HL-60 (cell line): Measurements from ENCODE around the gene NAA11.

ENCODE experiments used
- DNase-seq, 2 experiments: peaks; one replicate each; pipeline ENCODE4 v3.0.0-alpha.2; 2010 to 2020; ENCODE audit warnings: low read depth in 1 of 2, low spot score in 1 of 2
- H3K27ac ChIP-seq: fragments of 250-450 bp; sonication (Bioruptor Pico); replicated peaks from 2 replicates; pipeline ENCODE4 v1.5.1; 2020; ENCODE audit warnings: mild to moderate bottlenecking, moderate library complexity
- H3K27me3 ChIP-seq: fragments of 250-450 bp; sonication (Bioruptor Pico); 2 replicates; pipeline ENCODE4 v1.5.1; 2021; ENCODE audit warnings: mild to moderate bottlenecking, moderate library complexity; ENCODE audit not compliant: insufficient read depth, poor library complexity, severe bottlenecking
- H3K4me3 ChIP-seq: replicated peaks from 2 replicates; pipeline ENCODE4 v1.5.1; 2011; ENCODE audit warnings: mild to moderate bottlenecking, control low read depth, low read length; ENCODE audit not compliant: insufficient read depth
- GABPA ChIP-seq: IDR thresholded peaks from 2 replicates; pipeline ENCODE4 v1.6.1; 2012; ENCODE audit warnings: low read depth
- POLR2AphosphoS5 ChIP-seq: IDR thresholded peaks from 2 replicates; pipeline ENCODE4 v1.6.1; 2012; ENCODE audit warnings: low read depth
- SPI1 ChIP-seq: IDR thresholded peaks from 2 replicates; pipeline ENCODE4 v1.6.1; 2012; ENCODE audit warnings: low read depth, mild to moderate bottlenecking, borderline replicate concordance
- TF ChIP-seq, protein P1 (sequence below): IDR thresholded peaks from one replicate; pipeline ENCODE4 v1.5.1; 2011; ENCODE audit warnings: low read length, control low read depth, inconsistent platforms; ENCODE audit not compliant: insufficient read depth
- TF ChIP-seq, protein P2 (sequence below): IDR thresholded peaks from 2 replicates; pipeline ENCODE4 v1.6.1; 2012; ENCODE audit warnings: low read depth; ENCODE audit not compliant: insufficient replicate concordance

The NAA11 gene

DNA sequence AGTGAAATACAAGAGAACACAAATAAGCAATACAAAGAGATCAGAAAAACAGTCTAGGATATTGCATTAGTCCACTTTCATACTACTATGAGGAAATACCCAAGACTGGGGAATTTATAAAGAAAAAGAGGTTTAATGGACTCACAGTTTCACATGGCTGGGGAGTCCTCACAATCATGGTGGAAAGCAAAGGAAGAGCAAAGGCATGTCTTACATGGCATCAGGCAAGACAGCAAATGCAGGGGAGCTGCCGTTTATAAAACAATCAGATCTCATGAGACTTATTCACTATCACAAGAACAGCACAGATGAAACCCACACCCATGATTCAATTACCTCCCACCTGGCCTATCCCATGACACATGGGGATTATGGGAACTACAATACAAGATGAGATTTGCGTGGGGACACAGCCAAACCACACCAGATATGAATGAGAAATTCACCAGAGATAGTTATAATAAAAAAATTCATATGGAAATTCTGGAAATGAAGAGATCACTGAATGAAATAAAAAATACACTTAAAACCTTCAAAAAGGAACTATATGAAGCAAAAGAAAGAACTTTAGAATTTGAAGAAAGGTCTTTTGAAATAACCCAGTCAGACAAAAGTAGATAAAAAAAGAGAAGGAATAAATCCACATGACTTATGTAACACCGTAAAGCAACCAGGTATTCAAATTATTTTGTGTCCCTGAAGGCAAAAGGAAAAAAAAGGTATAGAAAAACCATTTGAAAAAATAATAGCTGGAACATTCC, 16.2 kb upstream of the NAA11 start:
- Histone ChIP-seq H3K27me3 (no peaks in the 10 kb centered on the region), H3K27ac (no peak overlapping the region), H3K4me3 (no peak overlapping the region)
- TF ChIP-seq SPI1: no peak
- TF ChIP-seq, protein P1, sequence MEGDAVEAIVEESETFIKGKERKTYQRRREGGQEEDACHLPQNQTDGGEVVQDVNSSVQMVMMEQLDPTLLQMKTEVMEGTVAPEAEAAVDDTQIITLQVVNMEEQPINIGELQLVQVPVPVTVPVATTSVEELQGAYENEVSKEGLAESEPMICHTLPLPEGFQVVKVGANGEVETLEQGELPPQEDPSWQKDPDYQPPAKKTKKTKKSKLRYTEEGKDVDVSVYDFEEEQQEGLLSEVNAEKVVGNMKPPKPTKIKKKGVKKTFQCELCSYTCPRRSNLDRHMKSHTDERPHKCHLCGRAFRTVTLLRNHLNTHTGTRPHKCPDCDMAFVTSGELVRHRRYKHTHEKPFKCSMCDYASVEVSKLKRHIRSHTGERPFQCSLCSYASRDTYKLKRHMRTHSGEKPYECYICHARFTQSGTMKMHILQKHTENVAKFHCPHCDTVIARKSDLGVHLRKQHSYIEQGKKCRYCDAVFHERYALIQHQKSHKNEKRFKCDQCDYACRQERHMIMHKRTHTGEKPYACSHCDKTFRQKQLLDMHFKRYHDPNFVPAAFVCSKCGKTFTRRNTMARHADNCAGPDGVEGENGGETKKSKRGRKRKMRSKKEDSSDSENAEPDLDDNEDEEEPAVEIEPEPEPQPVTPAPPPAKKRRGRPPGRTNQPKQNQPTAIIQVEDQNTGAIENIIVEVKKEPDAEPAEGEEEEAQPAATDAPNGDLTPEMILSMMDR: no peak
- TF ChIP-seq POLR2AphosphoS5: no peak
- TF ChIP-seq, protein P2, sequence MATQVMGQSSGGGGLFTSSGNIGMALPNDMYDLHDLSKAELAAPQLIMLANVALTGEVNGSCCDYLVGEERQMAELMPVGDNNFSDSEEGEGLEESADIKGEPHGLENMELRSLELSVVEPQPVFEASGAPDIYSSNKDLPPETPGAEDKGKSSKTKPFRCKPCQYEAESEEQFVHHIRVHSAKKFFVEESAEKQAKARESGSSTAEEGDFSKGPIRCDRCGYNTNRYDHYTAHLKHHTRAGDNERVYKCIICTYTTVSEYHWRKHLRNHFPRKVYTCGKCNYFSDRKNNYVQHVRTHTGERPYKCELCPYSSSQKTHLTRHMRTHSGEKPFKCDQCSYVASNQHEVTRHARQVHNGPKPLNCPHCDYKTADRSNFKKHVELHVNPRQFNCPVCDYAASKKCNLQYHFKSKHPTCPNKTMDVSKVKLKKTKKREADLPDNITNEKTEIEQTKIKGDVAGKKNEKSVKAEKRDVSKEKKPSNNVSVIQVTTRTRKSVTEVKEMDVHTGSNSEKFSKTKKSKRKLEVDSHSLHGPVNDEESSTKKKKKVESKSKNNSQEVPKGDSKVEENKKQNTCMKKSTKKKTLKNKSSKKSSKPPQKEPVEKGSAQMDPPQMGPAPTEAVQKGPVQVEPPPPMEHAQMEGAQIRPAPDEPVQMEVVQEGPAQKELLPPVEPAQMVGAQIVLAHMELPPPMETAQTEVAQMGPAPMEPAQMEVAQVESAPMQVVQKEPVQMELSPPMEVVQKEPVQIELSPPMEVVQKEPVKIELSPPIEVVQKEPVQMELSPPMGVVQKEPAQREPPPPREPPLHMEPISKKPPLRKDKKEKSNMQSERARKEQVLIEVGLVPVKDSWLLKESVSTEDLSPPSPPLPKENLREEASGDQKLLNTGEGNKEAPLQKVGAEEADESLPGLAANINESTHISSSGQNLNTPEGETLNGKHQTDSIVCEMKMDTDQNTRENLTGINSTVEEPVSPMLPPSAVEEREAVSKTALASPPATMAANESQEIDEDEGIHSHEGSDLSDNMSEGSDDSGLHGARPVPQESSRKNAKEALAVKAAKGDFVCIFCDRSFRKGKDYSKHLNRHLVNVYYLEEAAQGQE: no peak
- TF ChIP-seq GABPA: no peak
- DNase-seq: no peak

DNA sequence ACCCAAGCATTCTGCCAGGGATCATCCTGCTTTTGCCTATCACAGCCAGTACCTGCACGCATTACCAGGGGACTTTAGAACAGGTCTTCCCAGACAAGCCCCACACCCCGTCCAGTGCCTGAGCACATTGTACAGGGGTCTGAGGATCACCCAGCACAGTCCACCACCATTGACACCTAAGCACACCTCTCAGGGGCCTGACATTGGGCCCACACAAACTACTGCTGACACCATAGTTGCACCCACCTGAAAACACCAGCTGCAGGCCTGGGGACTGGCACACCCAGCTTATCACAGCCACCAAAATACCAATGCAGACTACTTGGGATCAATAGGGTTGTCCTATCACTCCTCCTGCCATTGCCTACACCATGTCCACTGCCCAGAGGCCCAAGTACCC, 14.7 kb upstream of the NAA11 start:
- TF ChIP-seq POLR2AphosphoS5 (no peak), SPI1 (no peak), GABPA (no peak)
- TF ChIP-seq, protein P1: no peak
- TF ChIP-seq, protein P2: no peak
- no peak overlapping the region for H3K4me3 ChIP-seq
- no peaks in the 10 kb centered on the region for H3K27me3 ChIP-seq
- no peak overlapping the region for H3K27ac ChIP-seq
- DNase-seq: no peak

DNA sequence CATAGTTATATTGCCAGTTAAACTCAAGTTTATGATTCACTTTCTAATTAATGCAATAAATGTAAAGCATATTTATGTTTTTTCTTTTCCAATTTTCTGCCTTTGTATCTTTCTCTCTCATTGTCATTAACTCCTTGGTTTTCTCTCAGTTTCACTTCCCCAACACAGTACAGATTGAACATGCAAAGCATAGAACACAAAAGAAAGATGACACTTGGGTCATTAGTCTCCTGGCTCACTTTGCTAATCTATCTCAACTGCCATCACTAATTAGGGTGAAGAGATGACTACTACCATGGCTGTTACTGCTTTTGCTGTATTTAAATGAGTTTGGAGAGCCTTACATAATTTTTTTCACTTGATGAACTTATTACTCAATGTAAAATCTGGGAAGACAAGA, 12.3 kb upstream of the NAA11 start:
- DNase-seq: no peak
- no peak overlapping the region for H3K4me3 ChIP-seq
- H3K27me3 ChIP-seq: no peaks in the 10 kb centered on the region
- H3K27ac ChIP-seq: no peak overlapping the region
- TF ChIP-seq SPI1 (no peak), POLR2AphosphoS5 (no peak), GABPA (no peak)
- TF ChIP-seq, protein P2: no peak
- TF ChIP-seq, protein P1: no peak
